Sigmoid colon (tissue), 7 donors: ENCODE measurements around the gene SH2B2. TPM values are rescaled to one million over a fixed set of nuclear protein-coding genes. Genes with fewer than 3 reads are reported as not detected.
"Not testable (repeated sequence)": the region's sequence is repeated elsewhere in the genome, so short reads cannot be mapped to it uniquely, and the experiment has no call there.

ENCODE experiments used
- DNase-seq: peaks from one replicate; pipeline ENCODE4 v3.0.0-alpha.2; 2019
- H3K27ac ChIP-seq, 4 donors: fragments of 200-600 bp; sonication (generic); one replicate each; pipeline ENCODE4 v1.5.1; 2016 to 2019; ENCODE audit warnings: mild to moderate bottlenecking in 1 of 4
- H3K27me3 ChIP-seq, 3 donors: fragments of 200-600 bp; sonication (generic); one replicate each; pipeline ENCODE4 v1.5.1; 2019; ENCODE audit warnings: mild to moderate bottlenecking in 1 of 3
- H3K36me3 ChIP-seq, 4 donors: fragments of 200-600 bp; sonication (generic); one replicate each; pipeline ENCODE4 v1.5.1; 2016 to 2019
- H3K4me1 ChIP-seq, 4 donors: fragments of 200-600 bp; sonication (generic); one replicate each; pipeline ENCODE4 v1.5.1; 2017 to 2019
- H3K4me3 ChIP-seq, 4 donors: fragments of 200-600 bp; sonication (generic); one replicate each; pipeline ENCODE4 v1.5.1; 2017 to 2019; ENCODE audit warnings: mild to moderate bottlenecking in 2 of 4, moderate library complexity in 1 of 4
- H3K9me3 ChIP-seq, 4 donors: fragments of 200-600 bp in 3 of 4; sonication (generic) in 3 of 4; one replicate each; pipeline versions ENCODE4 v1.5.1 to v1.6.1; 2013 to 2019
- EP300 ChIP-seq, 4 donors: sonication (generic); formaldehyde crosslinking; IDR thresholded peaks; one replicate each; pipeline ENCODE4 v1.6.1; 2017; ENCODE audit warnings: antibody characterized with exemption in 4 of 4
- POLR2A ChIP-seq, 2 donors: fragments of 450-650 bp; IDR thresholded peaks; one replicate each; pipeline ENCODE4 v1.6.1; 2016; ENCODE audit warnings: antibody characterized with exemption in 2 of 2, mild to moderate bottlenecking in 2 of 2, moderate library complexity in 2 of 2
- POLR2AphosphoS5 ChIP-seq, 4 donors: sonication (generic); formaldehyde crosslinking; IDR thresholded peaks; one replicate each; pipeline ENCODE4 v1.6.1; 2017; ENCODE audit warnings: antibody characterized with exemption in 4 of 4
- WGBS, 2 donors: extraction: QIAGEN DNeasy Blood & Tissue Kit; methylation state at CpG; one replicate each; pipeline ENCODE4 v1.1.7; 2013; 5-methylcytosine and 5-hydroxymethylcytosine counted together
- intact Hi-C: fragments of 100-400 bp; cut with DNase I; formaldehyde crosslinking; loops from one replicate; pipeline ENCODE4 v1.15.1; 2023
- polyA plus RNA-seq, 3 donors: library from polyadenylated mRNA; stranded (reverse); fragments of 200-250 nt; gene quantifications; one replicate each; pipeline ENCODE4 v1.2.3, GENCODE V29; 2013
- small RNA-seq, 3 donors: library from RNA; depleted of rRNA; stranded (forward); fragments of <200 nt; gene quantifications; one replicate each; pipeline ENCODE3, GENCODE V24; 2016
- total RNA-seq, 4 donors: library from RNA; depleted of rRNA; stranded (reverse); fragments of >200 nt; gene quantifications; one replicate each; pipeline ENCODE4 v1.1.0, GENCODE V29; 2016
- donor health status: healthy with polysubstance abuse.
- donor health status: Bipolar disorder and iron deficiency.
- donor health status: healthy.

SH2B2 gene
- total and polyA plus RNA-seq, 7 donors, result 1.1 to 10.5 (median 4.6) TPM; not detected in 2

- H3K27ac ChIP-seq, H3K4me1 ChIP-seq, H3K4me3 ChIP-seq, H3K27me3 ChIP-seq, intact Hi-C loops, H3K36me3 ChIP-seq, H3K9me3 ChIP-seq, DNase-seq: not testable (repeated sequence)
- WGBS, 2 donors, result 80 to 92% methylated on average over 5 of the region's 7 CpGs
These were observed 54.1 kb downstream of the SH2B2 start for GRCh38 chr7:102340599-102341368.

GRCh38 chr7:102346983-102347382 is 60.3 kb downstream of the SH2B2 start:
- H3K4me1 ChIP-seq, H3K27me3 ChIP-seq, H3K4me3 ChIP-seq, DNase-seq, H3K36me3 ChIP-seq, H3K9me3 ChIP-seq, H3K27ac ChIP-seq, intact Hi-C loops: not testable (repeated sequence)
- 91 to 96% methylated on average over 2 of the region's 6 CpGs for WGBS, 2 donors

DNA sequence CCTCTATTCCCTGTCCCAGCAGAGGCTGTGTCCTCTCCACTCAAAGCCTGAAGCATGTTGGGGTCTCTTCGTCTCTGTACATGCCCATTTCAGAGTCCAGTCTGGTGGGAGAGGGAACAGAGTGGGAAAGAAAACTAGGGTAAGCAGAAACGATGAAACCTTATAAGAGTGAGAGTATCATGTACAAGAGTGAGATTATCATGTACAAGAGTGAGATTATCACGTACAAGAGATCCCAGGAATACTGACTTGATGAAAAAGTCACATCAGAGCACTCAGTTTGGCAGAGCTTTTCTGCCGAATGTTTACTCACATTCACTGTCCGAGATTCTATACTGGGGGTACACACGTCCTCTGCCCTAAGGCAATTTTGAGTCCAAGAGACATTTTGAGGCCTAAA is 69.7 kb downstream of the SH2B2 start, which contains the start of gene SPDYE6:
Gene SPDYE6, minus strand, starts transcription at position 101 of the 400 bp plus-strand sequence. CDS start 421 bp downstream, outside the sequence.
- DNase-seq, intact Hi-C loops: not testable (repeated sequence)
- no CpG with 5 or more reads among the region's 6 CpGs for WGBS, 2 donors

GRCh38 chr7:102363549-102364393 is 77.1 kb downstream of the SH2B2 start:
- not testable (repeated sequence) for H3K4me1 ChIP-seq, H3K9me3 ChIP-seq, H3K27me3 ChIP-seq
- intact Hi-C loops, result loop anchor here (5.0 kb wide), 1 partner anchor 76 kb away; the partner anchor contains the start of gene SH2B2
- Histone ChIP-seq H3K36me3 (peaks cover 0 to 11% (median 0%) of the 10 kb centered on the region in 4 donors), H3K27ac (peak overlapping the region; percentile 91 to 97 (median 92)), H3K4me3 (peak overlapping the region; percentile 82 to 94 (median 86))
- TF ChIP-seq POLR2AphosphoS5 (IDR thresholded peaks at IDR 0.05), result peak; percentile 89 to 96 (median 92)
- TF ChIP-seq EP300 (IDR thresholded peaks at IDR 0.05), result peak in 1 of 4 donors; percentile 55
- peak; percentile 50 to 70 for TF ChIP-seq POLR2A (IDR thresholded peaks at IDR 0.05)
- WGBS, 2 donors, result 0 to 1% methylated on average over 76 of the region's 76 CpGs
- DNase-seq, result peak; percentile 98

More for the DNA sequence above, 69.7 kb downstream of the SH2B2 start, which contains the start of gene SPDYE6:
- H3K4me3 ChIP-seq, H3K9me3 ChIP-seq, H3K27ac ChIP-seq, H3K27me3 ChIP-seq, H3K4me1 ChIP-seq, H3K36me3 ChIP-seq: not testable (repeated sequence)

- H3K27me3 ChIP-seq, H3K4me1 ChIP-seq, DNase-seq, H3K9me3 ChIP-seq: not testable (repeated sequence)
- intact Hi-C loops, result loop anchor here (5.0 kb wide), 1 partner anchor 77 kb away; the partner anchor contains the start of gene SH2B2
- Histone ChIP-seq H3K36me3 (peaks cover 0 to 11% (median 0%) of the 10 kb centered on the region in 4 donors), H3K27ac (peak overlapping the region; percentile 91 to 97 (median 92)), H3K4me3 (peak overlapping the region; percentile 82 to 94 (median 86))
- 0 to 1% methylated on average over 14 to 15 of the region's 20 CpGs for WGBS, 2 donors
These were observed 77.8 kb downstream of the SH2B2 start for GRCh38 chr7:102364394-102364886.

DNA sequence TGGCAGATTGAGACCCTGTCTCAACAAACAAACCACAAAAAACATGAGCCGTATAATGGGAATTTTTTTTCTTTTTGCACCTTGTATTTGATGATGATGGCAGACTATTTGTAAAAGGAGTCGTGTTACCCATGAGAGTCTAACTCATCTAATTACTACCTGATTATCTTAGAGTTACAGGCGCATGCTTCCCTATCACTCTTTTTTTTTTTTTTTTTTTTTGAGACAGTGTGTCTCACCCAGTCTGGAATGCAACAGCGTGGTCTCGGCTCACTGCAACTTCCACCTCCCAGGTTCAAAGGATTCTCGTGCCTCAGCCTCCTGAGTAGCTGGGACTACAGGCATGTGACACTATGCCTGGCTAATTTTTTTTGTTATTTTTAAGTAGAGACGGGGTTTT is 78.7 kb downstream of the SH2B2 start:
- H3K36me3 ChIP-seq, result peaks cover 0 to 11% (median 0%) of the 10 kb centered on the region in 4 donors
- H3K4me3 ChIP-seq, H3K27me3 ChIP-seq, intact Hi-C loops, DNase-seq, H3K9me3 ChIP-seq, H3K27ac ChIP-seq, H3K4me1 ChIP-seq: not testable (repeated sequence)
- WGBS, 2 donors, result 75 to 84% methylated on average over 7 of the region's 7 CpGs

DNA sequence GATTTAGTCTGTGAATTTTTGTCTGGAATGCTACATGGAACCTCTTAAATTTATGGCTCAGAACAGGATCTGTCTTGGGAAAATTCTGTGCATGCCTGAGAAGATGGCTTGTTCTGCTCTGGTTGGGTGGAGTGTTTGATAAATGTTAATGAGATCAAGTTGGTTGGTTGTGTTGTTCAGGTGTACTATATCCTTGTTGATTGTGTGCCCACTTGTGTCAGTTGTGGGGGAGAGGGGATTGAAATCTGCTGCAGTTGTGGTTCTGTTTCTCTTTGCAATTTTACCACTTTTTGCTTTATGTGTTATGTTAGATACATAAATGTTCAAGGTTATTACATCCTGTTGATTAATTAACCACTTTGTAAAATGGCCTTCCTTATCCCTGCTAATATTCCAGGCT is 83.4 kb downstream of the SH2B2 start:
- H3K27me3 ChIP-seq, DNase-seq, intact Hi-C loops, H3K27ac ChIP-seq, H3K4me1 ChIP-seq, H3K4me3 ChIP-seq, H3K9me3 ChIP-seq: not testable (repeated sequence)
- H3K36me3 ChIP-seq, result peaks cover 0 to 11% (median 0%) of the 10 kb centered on the region in 4 donors

Small RNAs within 50 kb of the gene (small RNA-seq; reads per million reads assigned to genes)
- gene AC005088.1, result 0 reads per million in 3 donors
- 0 reads per million in 3 donors for gene MIR4285
- gene RF00019, result 0 reads per million in 3 donors

Other genes with a start within 250 kb of the SH2B2 start
- gene SPDYE6, start 69.6 kb downstream of the SH2B2 start, total RNA-seq, result not detected
- under 1 TPM in 1 of 3 donors, not detected in 2; 0.23 TPM for gene SPDYE6, start 69.6 kb downstream of the SH2B2 start, polyA plus RNA-seq
- gene PRKRIP1, start 109.5 kb downstream of the SH2B2 start, total RNA-seq, result 10 to 100 TPM; 19.9 to 29.9 (median 25.9) TPM
- 10 to 100 TPM in 2 of 3 donors, 1 to 10 TPM in 1; 9.0 to 24.1 (median 12.6) TPM for gene PRKRIP1, start 109.5 kb downstream of the SH2B2 start, polyA plus RNA-seq
- gene ORAI2, start 146.7 kb downstream of the SH2B2 start, total RNA-seq, result 10 to 100 TPM in 2 of 4 donors, 1 to 10 TPM in 2; 6.4 to 15.8 (median 11.1) TPM
- 10 to 100 TPM in 1 of 3 donors, 1 to 10 TPM in 2; 1.4 to 38.7 (median 3.6) TPM for gene ORAI2, start 146.7 kb downstream of the SH2B2 start, polyA plus RNA-seq
- 10 to 100 TPM in 3 of 4 donors, 1 to 10 TPM in 1; 8.0 to 26.7 (median 15.5) TPM for gene ALKBH4, start 178.0 kb downstream of the SH2B2 start, total RNA-seq
- gene ALKBH4, start 178.0 kb downstream of the SH2B2 start, polyA plus RNA-seq, result 10 to 100 TPM in 2 of 3 donors, 1 to 10 TPM in 1; 9.2 to 10.2 (median 10.2) TPM
- 10 to 100 TPM in 1 of 4 donors, 1 to 10 TPM in 3; 7.2 to 19.4 (median 8.8) TPM for gene LRWD1, start 178.1 kb downstream of the SH2B2 start, total RNA-seq
- gene LRWD1, start 178.1 kb downstream of the SH2B2 start, polyA plus RNA-seq, result 10 to 100 TPM; 13.4 to 18.8 (median 16.2) TPM
- 10 to 100 TPM in 3 of 4 donors, 1 to 10 TPM in 1; 9.9 to 29.3 (median 20.5) TPM for gene POLR2J, start 192.1 kb downstream of the SH2B2 start, total RNA-seq
- 100 to 1,000 TPM in 2 of 3 donors, 10 to 100 TPM in 1; 75.1 to 190 (median 166) TPM for gene POLR2J, start 192.1 kb downstream of the SH2B2 start, polyA plus RNA-seq
- 10 to 100 TPM in 2 of 4 donors, 1 to 10 TPM in 2; 2.5 to 39.1 (median 12.9) TPM for gene RASA4B, start 230.9 kb downstream of the SH2B2 start, total RNA-seq
- 10 to 100 TPM; 11.4 to 24.4 (median 16.6) TPM for gene RASA4B, start 230.9 kb downstream of the SH2B2 start, polyA plus RNA-seq